ENCODE measurements around the gene RASSF5.

Gene RASSF5

GRCh38 chr1:206498685-206499084 is 8.6 kb upstream of the RASSF5 start:
- no peak for DNase-seq

GRCh38 chr1:206500046-206500445 is 7.3 kb upstream of the RASSF5 start:
- DNase-seq = no peak

DNA sequence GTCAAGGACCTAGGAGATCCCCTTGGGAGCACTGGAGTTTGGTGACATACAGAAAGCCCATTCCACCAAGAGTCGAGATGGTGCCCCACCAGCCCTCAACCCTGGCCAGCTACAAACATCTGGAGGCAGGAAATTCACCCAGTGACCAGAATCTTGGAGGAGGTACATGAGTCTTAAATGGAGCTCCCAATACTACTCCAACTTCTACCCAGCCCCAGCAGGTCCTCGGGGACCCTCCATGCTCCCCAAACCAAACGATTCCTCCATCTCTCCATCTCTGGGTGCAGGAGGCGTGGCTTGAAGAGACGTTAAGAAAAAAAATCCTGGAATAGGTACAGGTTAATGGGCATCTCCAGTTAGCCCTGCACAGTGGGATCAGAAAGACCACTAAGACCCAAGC is 5.5 kb upstream of the RASSF5 start:
- DNase-seq = no peak

- DNase-seq = no peak
Measured at GRCh38 chr1:206502403-206502802, 4.9 kb upstream of the RASSF5 start.

- no peak for DNase-seq
Measured at GRCh38 chr1:206502812-206503211, 4.5 kb upstream of the RASSF5 start.

- no peak for DNase-seq
Measured at GRCh38 chr1:206503591-206504362, 3.6 kb upstream of the RASSF5 start.

DNA sequence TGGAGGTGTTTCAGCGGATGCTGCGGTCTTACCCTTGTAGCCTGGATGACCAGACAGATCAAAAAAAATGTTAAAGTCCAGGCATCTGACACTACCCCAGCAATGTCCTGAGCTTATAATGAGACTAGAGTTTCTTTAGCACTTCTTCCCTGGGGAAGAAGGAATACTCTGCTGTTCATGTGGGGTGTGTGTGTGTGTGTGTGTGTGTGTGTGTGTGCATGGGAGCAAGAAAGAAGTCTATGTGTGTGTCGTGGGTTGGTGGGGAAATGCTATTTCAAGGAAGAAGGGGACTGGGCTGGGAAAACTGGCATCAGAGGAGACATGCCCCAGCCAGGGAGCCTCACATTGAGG is 3.0 kb upstream of the RASSF5 start:
- DNase-seq = no peak

DNA sequence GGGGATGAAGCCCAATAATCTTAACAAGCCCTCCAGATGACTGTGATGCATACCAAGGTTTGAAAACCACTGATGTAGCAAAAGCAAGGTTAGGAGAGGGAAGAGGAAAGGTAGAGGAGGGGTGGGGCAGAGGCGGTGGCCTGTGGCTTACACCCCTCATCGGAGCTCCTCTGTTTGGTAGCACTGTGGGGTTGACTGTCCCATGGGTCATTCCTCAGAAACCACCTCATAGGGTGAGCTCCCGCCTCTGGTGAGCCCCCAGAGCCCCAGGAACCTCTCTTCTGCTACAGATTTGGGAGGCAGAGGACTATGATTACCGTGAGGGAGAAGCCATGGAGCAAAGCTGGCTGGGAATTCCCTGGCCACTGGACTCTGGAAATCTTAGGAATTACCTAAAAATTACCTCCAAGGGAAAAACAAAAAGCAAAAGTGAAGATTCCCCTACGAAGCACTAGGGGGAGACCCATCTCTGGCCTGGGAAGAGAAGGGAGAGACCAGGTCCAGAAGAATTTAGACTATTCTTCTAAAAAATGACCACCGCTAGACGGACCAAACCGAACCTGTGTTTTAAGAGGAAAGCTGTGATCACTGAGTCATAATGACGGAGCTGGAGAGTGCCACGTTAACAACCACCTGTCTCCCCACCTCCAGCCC is 1.5 kb upstream of the RASSF5 start:
- no peak for DNase-seq

GRCh38 chr1:206506405-206507283 is 687 bp upstream of the RASSF5 start:
- no peak for DNase-seq

DNA sequence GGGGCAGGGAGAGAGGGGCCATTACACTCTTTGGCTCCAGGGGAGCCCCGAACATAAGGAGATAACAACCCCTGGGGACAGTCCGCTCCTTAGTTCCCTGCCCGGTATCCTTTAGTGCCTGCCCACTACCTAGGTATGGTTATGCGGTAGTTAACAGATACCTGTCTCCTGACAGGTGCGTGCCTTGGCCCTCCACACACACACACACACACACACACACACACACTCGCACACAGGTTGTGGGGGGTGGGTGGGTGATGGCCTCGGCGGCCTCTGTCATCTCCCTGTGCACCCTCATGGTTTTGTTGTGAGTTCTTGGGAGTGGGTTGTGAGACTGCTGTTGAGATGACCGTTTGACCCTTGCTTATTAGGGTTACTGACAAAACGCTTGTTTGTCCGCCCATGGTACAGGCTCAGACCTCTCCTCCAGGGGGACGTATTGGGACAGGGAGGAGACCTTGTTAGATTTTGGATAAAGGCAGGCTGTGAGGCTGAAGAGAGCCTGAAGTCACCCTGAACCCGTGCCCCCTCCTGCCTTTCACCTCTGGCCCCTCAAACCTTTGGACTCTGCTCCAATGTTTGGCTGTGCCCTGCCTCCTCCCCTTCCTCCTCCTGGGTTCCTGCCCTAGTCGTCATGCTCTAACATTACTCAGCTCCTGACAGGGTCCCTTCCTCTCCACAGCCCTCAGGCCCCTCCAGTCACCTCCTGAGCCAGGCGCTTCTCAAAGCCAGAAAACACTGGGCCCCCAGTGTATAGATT is 979 bp downstream of the RASSF5 start:
- no peak for DNase-seq

DNA sequence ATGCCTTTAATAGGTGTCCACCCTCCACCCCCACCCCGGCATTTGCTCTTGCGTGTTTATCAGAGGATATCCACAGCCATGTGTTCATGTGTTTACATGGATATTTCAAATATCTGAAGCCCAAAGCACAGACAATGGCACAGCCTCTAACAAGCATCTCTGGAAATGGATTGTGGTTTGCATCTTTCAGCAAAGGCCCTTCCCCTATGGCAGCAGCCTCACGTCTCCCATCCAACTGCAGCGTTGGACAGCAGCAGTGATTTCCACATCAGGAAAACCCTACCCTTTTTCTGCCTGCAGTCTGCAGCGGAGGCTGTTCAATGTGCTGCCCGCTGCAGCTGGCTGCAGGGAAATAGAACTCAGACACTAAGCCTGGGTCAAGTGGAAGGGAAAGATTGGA is 1.6 kb downstream of the RASSF5 start:
- no peak for DNase-seq

DNA sequence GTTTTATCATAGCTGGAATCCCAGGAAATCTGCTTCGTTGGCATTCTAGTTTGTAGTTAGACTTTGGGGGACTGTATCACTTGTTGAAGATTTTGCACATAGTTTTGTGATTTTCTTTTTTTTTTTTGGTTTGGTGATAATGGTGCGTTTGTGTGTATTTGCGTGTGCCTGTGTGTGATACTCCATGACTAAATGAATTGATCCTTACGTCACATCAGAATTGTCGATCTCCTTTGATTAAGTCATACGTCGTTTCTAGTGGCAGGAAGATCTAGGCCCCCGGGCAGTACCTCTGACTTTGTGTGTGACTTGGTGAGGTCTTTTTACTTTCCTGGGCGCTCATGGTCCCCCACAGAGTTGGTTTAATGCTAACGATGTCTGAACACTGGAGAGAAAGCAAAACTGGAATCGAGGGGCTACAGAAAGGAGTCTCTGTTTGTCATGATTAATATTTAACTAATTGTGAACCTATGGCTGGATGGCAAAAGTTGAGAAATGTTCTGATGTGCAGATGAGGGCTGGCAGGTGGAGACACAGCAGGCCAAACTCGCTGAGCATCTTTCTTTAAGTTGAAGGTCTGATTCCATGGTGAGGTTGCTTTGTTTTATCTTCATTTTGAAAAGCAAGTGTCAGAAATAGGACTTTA is 2.4 kb downstream of the RASSF5 start:
- DNase-seq = no peak

- DNase-seq = no peak
Measured at GRCh38 chr1:206510371-206510770, 3.0 kb downstream of the RASSF5 start.

- DNase-seq = no peak
Measured at GRCh38 chr1:206511362-206512057, 4.2 kb downstream of the RASSF5 start.

GRCh38 chr1:206512058-206512850 is 4.9 kb downstream of the RASSF5 start:
- DNase-seq = no peak

- no peak for DNase-seq
Measured at GRCh38 chr1:206512851-206513180, 5.5 kb downstream of the RASSF5 start.

GRCh38 chr1:206513312-206514111 is 6.2 kb downstream of the RASSF5 start:
- no peak for DNase-seq

DNA sequence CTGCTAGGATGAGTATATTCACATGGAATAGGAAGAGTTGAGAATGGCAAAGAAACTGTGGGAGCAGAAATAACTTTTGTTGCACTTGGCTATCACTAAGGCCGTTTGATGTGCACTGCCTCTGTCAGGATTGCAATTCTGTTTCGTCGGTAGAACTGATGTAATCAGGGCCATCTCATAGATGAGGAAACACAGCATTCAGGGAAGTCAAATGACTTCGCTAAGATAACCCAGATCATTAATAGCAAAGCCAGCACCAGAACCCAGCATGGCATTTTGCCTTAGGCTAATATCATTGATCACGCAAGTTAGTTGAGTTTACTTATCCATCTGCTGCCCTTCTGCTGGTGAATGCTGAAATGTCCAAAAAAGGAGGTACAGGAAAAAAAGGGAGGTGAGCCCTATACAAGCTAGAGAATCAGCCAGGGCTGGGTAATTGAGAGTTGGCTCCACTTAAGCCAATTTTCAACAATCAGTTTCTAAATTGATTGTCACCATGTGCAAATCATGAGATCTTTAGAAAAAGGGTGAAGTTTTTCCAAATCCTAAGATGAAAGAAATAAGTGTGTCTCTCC is 7.6 kb downstream of the RASSF5 start:
- no peak for DNase-seq

DNA sequence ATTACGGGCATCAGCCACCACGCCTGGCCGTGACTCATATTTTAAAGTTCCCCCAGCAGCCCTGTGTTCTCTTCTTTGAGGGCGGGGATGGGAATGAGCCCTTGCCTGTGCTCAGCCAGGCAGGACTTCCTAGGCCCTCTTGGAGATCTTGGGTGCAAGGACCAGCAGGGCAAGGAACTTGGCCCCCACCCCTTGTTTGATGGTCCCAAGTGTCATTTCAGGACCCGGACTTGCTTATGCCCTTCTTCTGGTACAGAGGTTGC is 9.3 kb downstream of the RASSF5 start:
- DNase-seq = no peak

- DNase-seq = no peak
Measured at GRCh38 chr1:206517784-206518183, 10.5 kb downstream of the RASSF5 start.
